Activated gamma-delta T cell treated with anti-CD3 and anti-CD28 coated beads, Interleukin-2, amount 50 U/mL, for 16 hours (primary cell): ENCODE results near the gene KIF5C.
"Not testable (repeated sequence)": the region's sequence is repeated elsewhere in the genome, so short reads cannot be mapped to it uniquely, and the experiment has no call there.

Source experiments
- DNase-seq: peaks from one replicate; pipeline ENCODE4 v3.0.0-alpha.2; 2020; ENCODE audit warnings: low read depth

KIF5C gene

GRCh38 chr2:148965623-148966437 is 90.8 kb downstream of the KIF5C start:
- DNase-seq, result no peak

- no peak for DNase-seq
Measured at GRCh38 chr2:148966438-148966758, 91.4 kb downstream of the KIF5C start.

GRCh38 chr2:148967056-148967455 is 92.0 kb downstream of the KIF5C start:
- DNase-seq, result no peak

DNA sequence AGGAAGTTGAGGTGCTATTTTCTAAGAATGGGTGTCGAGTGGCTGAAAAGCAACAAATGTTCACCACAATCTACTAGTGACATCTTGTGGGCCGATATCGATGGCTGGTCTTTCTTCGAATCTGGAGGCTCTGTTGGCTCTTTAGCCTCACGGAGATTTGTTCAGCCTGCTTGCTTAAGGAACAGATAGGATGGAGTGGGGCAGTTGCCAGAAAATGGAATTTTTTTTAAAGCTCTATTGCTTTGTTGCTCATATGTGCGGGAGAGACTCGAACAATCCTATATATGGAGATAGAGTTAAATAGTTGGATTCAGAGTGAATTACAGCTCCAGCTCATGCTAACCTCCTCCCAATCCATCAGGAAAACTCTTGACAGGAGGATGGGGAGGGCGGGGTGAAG is 92.6 kb downstream of the KIF5C start:
- DNase-seq, result no peak

DNA sequence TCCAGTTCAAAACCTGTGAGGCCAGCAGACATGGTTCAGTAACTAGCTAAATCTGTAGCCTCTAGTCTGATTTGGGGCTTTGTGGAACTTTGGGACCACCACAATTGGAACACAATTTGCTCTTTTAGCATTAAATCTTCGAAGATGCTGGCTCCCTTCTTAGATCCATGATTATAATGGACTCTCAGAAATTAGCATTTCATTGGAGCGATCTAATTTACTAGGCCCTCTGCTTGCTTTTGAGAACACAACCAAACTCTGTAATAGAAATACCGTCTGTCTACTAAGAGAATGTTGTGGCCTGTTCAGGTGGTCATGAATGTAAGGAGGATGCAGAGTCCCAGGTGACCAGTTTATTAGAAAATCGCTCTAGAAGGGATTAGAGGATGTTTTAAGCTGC is 93.3 kb downstream of the KIF5C start:
- no peak for DNase-seq

- DNase-seq, result no peak
Measured at GRCh38 chr2:148968776-148969319, 93.8 kb downstream of the KIF5C start.

DNA sequence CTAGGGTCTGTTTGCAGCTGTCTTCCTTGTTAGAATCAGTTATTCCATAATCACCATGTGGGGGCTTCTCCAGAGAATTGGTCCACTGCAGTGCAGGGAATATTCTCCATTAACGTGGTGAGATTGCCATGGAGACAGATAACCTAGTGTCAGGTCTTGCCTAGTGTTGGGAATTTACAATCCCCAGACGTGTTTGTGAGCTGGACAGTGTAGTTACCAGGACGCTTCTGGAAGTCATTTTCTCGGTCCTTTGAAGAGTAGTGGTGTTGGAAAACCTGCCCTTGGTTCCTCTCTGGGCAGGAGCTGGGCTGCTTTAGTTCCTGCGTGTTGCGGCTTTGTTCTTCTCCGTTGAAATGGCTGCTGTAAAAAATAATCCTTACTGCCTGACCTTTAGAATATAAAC is 94.6 kb downstream of the KIF5C start:
- DNase-seq, result no peak

DNA sequence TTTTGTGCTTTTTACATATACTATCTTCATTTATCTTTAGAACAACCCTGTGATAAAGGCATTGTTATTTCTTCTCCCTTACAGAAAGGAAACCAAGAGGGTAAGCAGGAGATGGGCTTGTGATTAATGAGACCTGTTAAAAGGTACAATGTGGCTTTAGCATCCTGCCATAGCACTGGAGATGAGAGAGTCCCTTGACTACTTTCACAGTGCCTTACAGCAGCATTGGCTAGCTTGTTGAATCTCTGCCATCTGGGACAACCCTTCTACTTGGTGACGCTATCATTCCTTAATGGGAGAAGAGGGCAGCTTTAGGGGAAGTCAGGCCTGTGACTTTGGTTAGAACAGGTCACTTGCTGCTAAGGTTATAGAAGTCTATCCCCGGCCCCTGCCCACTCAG is 95.4 kb downstream of the KIF5C start:
- no peak for DNase-seq

DNA sequence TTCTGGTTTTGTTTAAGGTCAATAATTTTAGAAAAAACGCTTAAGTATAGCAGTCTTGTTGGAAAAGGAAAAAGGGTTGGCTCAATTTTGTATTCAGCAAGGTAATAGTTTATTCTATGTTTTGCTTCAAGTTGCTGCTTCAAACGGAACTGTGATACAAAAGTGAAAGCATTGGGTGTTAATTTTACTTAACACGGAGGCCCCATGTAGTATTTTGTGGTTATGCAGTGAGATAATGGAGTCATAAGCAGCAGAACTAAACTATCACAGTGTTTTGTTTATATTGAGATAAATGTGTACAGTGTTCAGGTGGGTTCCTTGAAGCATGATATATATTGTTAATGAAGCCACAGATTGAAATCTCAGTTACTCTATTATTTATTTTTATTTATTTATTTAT is 96.5 kb downstream of the KIF5C start:
- DNase-seq, result no peak

GRCh38 chr2:148974095-148974494 is 99.1 kb downstream of the KIF5C start:
- no peak for DNase-seq

- no peak for DNase-seq
Measured at GRCh38 chr2:148978026-148978685, 103.1 kb downstream of the KIF5C start.

DNA sequence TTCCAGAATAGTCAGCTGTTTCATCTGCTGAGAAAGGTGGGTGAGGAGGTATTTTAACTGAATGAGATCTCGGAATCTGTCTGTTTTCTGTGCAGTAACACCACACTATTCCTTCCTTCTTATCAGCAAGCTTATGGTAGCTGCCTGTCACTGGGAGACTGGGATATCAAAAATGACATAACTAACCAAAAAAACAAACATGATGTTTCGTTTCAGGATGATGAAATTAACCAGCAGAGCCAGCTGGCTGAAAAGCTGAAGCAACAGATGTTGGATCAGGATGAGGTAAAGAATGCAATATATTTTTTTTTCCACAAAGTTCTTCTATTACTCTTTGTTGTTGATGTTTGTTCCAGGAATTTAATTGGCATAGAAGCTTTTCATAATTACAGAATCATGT is 103.7 kb downstream of the KIF5C start:
- DNase-seq, result no peak

GRCh38 chr2:148979164-148979918 is 104.3 kb downstream of the KIF5C start:
- DNase-seq, result no peak

GRCh38 chr2:148979919-148980277 is 104.9 kb downstream of the KIF5C start:
- DNase-seq, result no peak

DNA sequence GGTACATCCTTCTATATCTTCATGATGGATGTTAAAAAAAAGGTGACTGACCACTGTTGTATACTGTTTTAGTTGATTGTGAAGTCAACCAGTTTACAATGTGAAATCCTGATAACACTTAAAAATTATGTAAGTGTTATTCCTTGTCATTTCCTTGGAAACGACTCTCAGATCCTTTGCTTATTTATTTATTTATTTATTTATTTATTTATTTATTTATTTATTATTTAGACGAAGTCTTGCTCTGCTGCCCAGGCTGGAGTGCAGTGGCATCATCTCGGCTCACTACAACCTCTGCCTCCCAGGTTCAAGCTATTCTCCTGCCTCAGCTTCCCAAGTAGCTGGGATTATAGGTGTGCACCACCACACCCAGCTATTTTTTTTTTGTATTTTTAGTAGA is 105.5 kb downstream of the KIF5C start:
- not testable (repeated sequence) for DNase-seq

GRCh38 chr2:148981324-148981723 is 106.3 kb downstream of the KIF5C start:
- DNase-seq, result no peak

DNA sequence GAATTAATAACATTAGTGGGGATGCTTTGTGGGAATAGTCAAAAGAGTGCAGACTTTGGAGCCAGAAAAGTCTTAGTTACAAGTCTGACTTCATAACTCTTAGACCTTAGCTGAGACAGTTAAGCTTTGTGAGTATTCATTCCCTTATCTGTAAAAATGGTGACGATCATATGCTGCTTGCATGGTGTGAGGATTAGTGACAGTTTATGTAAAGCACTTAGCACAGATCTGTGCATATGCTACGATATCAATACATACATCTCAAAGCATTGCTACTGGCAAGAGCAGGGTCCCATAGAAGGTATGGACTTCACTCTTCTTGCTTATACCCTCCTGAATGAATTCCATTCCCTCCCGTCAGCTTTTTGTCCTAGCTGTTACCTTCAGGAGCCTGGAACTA is 106.8 kb downstream of the KIF5C start:
- no peak for DNase-seq

DNA sequence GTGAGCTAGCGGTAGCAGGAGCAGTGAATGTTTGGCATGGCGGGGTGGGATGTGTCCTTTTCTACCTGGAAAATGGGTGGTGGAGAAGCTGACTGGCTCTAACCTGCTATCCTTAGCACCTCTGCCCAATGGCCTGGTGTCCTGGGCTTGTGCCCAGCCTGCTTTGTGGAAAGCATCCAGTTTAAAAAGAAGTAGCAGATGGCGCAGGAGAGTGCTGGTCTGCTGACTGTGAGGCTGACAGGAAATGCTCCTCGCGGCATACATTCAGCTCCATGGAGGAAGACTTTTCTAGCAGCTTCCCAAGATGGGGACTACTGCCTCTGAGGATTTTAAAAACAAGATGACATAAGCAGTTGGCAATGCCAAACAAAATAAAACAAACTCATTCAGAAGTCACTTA is 107.3 kb downstream of the KIF5C start:
- DNase-seq, result no peak

DNA sequence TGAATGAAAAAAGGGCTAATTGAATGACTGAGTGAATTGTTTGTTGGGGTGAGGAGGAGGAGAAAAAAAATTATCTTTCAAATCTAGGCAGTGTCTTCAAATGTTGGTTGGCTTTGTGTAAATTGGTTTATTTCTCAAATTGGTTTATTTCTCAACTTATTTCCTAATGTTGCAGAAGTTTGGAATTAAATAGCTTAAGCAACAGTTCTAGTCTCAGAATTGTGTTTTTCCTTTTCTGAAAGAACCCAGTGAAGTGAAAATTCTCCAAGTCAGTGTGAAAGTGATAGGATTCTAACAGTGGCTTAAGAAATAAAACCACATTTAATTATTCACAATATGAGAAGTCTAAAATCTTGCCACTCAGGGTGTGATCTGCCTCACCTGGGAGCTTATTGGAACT is 108.9 kb downstream of the KIF5C start:
- no peak for DNase-seq

DNA sequence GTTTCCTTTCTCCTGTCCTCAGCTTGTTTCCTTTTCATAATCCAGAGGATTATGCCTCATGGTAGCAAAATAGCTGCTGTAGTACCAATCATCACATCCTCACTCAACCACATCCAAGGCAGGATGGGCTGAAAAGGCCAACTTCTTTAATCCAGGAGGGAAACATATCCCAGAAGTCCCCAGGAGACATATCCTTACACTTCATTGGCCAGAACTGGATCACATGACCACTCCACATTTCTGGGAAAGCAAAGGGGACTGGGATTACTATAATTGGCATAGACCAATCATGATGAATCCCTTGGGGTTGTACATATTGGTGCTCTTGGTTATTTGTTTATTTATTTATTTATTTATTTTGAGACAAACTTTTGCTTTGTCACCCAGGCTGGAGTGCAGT is 109.4 kb downstream of the KIF5C start:
- no peak for DNase-seq

- DNase-seq, result no peak
Measured at GRCh38 chr2:148987286-148987685, 112.3 kb downstream of the KIF5C start.

GRCh38 chr2:148988337-148988736 is 113.3 kb downstream of the KIF5C start:
- no peak for DNase-seq

GRCh38 chr2:148989882-148990493 is 115.0 kb downstream of the KIF5C start:
- peak; percentile 22 for DNase-seq
